D341Med (cell line): ENCODE measurements around the gene SLC37A4.
"Not testable (repeated sequence)": the region's sequence is repeated elsewhere in the genome, so short reads cannot be mapped to it uniquely, and the experiment has no call there.

Experiments
- DNase-seq: peaks from one replicate; pipeline ENCODE4 v3.0.0; 2012; ENCODE audit warnings: low spot score

The SLC37A4 gene

DNA sequence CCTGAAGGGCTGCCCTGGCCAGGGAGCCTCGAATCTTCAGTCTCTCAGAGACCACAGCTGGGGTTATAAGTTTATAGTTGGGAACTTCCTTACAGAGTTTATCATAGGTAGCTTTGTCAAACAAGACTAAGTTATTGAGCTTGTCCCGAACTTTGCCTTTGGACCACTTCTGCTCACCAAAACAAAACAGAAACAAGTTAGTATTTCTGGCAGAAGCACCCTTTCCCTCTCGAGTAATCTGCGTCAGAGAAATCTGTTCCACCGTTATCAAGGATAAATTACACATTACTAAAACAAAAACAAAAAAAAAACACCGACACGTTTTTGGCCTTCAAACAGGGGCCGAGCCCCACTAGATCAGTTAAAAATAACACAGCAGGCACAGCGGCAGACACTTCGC lies 13.3 kb downstream of the SLC37A4 start:
- not testable (repeated sequence) for DNase-seq

DNA sequence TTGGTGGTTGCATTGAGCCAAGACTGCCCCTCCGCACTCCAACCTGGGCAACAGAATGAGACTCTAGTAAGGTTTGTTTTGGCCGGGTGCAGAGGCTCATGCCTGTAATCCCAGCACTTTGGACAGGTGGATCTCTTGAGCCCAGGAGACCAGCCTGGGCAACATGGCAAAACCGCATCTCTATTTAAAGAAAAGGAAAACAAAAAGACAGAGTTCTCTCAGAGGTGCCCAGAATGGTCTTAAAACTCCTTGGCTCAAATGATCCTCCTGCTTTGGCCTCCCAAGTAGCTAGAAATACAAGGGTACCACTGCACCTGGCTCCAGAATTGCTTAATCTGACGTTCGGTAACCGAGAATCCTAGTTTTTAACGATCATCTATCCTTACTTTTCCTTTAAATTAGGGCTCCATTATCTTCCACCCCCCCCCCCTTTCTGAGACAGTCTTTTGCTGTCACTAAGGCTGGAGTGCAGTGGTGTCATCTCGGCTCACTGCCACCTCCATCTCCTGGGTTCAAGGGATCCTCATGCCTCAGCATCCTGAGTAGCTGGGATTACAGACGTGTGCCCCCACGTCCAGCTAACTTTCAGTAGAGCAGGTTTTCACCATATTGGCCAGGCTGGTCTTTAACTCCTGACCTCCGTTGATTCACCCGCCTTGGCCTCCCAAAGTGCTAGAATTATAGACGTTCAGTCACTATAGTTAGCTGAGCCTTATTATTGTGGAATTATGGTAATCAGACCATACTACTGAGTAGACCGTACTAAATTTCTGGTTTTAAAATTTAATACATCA lies 14.3 kb downstream of the SLC37A4 start:
- DNase-seq = no peak

DNA sequence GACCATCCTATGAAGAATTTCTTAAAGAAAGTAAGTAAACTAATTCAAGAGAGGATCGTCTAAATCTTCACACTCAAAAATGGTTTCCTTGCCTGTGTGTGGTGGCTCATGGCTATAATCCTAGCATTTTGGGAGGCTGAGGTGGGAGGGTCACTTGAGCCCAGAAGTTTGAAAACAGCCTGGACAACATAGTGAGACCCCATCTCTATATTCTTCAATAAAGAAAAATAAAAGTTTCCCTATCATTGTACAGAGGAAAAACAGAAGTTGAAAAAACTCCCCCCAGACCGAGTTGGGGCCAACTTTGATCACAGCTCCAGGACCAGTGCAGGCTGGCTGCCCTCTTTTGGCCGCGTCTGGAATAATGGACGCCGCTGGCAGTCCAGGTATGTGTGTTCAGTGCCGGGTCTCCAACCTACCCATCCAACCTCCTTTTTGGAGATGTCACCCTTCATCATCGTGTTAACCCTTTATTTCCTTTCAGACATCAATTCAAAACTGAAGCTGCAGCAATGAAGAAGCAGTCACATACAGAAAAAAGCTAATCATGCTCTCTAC lies 15.5 kb downstream of the SLC37A4 start:
- DNase-seq = no peak

DNA sequence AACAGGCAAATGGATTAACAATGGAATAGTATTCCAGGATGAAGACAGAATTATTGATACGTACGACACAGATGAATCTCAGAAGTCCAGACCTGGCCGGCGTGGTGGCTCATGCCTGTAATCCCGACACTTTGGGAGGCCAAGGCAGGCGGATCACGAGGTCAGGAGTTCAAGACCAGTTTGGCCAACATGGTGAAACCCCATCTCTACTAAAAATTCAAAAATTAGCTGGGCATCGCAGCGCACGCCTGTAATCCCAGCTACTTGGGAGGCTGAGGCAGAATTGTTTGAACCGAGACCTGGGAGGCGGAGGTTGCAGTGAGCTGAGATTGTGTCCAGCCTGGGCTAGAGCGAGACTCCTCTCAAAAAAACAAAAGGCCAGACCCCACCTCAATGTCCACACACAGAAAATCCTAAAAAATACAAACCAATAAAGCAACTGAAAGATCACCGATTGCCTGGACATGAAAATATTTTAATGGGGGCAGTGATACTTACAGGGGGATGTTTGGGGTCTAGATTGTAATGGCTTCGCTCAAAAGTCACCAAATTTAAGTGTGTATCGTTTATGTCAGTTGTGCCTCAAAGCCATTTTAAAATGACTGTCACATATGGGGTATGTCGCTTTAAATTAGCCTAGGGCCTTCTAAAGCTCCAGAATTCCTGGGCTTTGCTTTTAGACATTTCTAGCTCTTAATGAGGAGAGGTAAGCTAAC lies 16.3 kb downstream of the SLC37A4 start:
- DNase-seq = no peak

DNA sequence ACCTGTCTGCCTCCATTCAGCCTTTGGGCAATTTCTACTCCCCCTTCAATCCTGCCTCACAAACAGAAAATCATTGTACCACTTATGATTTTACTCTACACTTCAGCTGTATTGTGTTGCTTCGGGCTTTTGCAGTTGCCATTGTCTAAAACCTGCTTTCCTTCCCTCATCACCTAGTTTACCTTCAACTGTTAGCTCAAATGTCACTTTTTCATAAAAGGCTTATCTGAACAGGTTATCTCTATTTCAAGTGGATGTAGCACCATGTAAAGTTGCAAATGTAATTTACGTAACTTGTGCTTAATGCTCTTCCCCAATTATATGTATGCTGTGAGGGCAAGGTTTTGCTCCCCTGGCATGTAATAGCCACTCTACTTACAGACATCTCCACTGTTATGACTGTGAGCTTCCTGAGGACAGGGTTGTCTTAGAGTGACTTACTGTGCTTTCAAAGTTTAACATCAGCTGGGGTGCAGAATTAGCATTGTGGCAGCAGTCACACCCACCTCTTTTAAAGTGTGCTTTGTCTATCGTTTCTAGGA lies 18.0 kb downstream of the SLC37A4 start:
- DNase-seq = no peak

DNA sequence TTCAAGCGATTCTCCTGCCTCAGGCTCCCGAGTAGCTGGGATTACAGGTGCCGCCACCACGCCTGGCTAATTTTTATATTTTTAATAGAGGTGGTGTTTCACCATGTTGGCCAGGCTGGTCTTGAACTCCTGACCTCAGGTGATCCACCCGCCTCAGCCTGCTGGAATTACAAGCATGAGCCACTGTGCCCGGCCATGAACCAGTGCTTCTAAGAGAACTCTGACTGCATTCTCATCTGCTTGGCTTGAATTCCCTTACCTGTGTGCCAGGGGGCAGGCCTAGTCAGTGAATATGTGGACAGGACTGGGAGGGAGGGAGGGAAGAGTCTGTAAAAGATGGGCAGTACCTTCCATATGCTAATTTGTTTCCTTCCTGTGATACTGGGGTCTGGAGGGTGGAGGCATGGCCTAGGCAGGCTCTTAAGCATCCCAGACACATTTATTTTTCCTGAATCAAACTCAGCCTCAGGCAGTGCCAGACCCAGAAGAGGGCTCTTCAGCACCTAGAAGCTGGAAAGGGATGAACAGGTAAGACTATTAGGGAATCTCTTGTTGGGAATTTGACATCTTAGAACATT lies 19.1 kb downstream of the SLC37A4 start:
- no peak for DNase-seq

DNA sequence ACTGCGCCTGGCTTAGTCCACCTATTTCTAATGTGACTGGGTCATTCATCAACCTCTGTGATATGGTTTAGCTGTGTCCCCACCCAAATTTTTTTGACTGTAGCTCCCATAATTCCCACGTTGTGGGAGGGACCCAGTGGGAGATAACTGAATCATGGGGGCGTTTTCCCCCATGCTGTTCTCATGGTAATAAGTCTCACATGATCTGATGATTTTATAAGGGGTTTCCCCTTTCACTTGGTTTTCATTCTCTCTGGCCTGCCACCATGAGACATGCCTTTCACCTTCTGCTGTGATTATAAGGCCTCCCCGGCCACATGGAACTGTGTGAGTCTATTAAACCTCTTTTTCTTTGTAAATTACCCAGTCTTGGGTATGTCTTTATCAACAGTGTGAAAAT lies 24.0 kb downstream of the SLC37A4 start:
- DNase-seq = no peak

DNA sequence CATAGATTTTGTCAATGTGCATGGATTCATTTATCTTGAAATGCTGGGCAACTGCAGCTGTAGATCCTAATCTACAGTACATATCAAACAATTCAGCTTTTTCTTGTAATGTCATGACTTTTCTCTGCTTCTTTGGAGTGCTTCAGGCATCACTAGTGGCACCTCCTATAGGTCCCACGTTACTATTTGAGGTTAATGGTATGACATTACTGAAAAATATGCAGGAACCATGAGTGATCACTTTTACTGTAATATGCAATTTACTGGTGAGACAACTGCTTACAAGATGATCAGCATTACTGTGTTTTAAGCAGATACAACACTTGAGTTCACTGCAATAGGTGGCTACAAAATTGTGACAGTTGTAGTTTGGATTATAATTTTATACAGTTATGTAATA lies 29.8 kb downstream of the SLC37A4 start:
- no peak for DNase-seq

DNA sequence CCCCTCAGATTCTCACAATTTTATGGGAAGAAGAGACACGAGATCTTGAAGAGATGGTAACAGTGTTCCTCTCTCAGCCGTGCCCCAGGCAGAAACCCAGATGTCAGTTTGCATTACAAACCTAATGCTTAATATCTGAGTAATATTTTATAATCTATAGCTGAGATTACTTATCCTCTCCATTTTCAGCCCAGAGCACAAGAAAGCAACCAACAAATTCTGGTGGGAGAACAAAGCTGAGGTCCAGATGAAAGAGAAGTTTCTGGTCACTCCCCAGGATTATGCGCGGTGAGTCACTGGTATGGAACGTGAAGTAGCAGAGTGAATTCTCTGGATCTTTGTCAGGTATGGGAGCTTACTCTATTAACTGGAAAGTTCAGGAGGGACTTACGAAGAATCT lies 31.9 kb downstream of the SLC37A4 start:
- no peak for DNase-seq

DNA sequence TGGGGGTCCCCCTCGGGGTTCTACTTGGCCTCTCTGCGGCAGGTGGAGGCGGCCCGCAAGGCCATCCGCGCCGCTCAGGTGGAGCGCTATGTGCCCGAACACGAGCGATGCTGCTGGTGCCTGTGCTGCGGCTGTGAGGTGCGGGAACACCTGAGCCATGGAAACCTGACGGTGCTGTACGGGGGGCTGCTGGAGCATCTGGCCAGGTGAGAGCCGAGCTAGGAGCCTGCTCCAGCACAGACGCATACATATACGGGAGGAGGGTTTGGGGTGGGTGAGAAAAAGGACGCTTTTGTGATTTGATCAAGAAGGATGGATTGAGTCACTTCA lies 32.3 kb downstream of the SLC37A4 start:
- no peak for DNase-seq

DNA sequence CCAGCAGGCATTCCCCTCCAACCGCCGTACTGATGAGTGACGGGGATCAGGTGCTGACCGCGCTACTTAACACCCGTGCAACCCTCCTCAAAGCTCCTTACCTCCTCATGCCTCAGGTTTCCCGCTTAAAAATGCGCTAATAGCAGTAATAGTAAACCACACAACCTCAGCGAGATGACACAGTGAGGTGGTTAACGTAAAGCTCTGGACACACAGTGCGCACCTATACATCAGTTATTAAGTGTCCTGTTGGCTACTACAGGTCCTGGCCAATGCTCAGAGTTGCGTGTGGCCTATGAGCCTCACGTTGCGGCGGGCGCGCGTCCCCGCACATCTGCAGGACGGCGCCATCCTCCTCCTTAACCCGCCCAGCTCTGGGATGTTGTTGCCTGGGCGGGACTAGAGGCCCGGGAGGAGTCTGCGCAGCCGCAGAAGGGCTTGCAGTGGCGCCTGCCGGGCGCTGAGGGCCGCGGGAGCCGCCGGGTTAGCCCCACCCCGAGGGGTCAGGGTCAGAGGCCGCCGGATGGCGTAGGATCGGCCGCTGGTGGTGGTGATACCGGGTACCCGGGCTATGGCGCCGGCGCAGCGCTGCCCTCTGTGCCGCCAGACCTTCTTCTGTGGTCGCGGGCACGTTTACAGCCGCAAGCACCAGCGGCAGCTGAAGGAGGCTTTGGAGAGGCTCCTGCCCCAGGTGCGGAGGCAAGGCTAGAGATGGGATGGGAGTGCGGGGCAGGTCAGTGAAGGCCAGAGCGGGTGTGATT lies 32.9 kb downstream of the SLC37A4 start, which contains the start of gene CENATAC:
CENATAC (plus strand) TSS at position 512 of the 761 bp plus-strand sequence; CDS start at position 572, 60 bp downstream.
- DNase-seq = peak; percentile 98

DNA sequence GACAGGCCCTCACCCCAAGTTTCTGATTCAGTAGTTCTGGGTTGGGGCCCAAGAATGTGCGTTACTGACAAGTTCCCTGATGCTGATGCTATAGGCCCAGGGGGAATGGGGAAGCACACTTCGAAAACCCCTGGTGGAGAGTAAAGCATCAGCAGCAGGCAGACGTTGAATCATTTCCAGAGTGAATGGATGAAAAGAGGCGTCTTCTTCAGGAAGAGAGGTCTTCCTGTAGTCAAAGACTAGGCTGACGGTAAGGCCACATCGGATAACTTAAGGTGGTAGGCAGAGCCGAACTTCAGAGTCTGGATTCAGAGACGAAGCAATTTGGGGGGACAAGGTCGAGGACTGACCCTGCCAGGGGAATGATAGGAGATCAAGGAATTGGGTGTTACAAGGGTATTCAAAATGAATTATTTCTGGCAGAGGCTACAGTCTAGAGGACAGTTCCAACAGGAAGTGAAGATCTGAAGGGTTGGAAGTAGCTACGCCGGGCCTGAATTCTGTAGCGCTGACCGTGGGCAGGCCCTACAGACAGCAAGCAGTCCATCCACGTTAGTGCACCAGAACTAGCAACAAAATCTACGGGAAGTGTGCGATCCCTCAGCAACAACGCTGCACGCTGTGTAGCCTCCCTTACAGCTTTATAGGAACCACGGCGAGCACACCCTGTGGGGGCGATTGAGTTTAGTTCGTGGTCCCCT lies 33.6 kb downstream of the SLC37A4 start:
- DNase-seq = no peak

DNA sequence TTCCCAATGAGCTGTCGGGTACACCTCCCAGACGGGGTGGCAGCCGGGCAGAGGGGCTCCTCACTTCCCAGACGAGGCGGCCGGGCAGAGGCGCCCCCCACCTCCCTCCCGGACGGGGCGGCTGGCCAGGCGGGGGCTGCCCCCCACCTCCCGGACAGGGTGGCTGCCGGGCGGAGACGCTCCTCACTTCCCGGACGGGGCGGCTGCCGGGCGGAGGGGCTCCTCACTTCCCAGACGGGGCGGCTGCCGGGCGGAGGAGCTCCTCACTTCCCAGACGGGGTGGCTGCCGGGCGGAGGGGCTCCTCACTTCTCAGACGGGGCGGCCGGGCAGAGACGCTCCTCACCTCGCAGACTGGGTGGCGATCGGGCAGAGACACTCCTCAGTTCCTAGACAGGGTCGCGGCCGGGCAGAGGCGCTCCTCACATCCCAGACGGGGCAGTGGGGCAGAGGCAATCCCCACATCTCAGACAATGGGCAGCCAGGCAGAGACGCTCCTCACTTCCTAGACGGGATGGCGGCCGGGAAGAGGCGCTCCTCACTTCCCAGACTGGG lies 39.1 kb downstream of the SLC37A4 start:
- DNase-seq = not testable (repeated sequence)

DNA sequence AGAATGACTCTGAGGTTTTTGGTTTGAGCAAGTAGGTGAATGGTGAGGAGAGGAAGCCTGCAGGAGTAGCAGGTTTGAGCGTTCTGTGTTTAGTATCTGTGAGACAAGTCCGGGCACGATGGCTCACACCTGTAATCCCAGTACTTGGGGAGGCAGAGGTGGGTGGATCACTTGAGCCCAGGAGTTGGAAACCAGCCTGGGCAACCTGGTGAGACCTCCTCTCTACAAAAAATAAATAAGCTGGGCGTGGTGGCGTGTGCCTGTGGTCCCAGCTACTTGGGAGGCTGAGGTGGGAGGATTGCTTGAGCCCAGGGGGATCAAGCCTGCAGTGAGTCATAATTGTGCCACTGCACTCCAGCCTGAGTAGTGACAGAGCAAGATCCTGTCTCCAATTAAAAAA lies 42.4 kb downstream of the SLC37A4 start:
- no peak for DNase-seq

DNA sequence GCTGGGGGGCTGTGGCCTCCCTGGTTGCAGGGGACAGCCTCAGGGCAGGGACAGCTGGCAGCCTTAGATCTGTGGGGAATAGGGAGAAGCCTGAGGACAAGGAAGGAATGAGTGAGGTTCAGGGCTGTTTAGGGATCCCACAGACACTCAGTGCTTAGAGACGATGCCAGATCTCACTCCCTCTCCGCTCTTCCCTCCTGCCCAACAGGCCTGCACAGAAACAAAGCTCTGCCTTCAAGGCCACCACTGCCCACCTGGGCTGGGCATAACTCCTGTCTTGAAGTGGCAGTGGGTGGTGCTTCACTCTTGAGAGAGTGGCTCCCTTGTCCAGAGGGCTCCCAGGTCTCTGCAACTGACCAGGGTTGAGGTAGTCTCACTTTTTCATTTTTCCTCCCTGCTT lies 45.9 kb downstream of the SLC37A4 start:
- no peak for DNase-seq

DNA sequence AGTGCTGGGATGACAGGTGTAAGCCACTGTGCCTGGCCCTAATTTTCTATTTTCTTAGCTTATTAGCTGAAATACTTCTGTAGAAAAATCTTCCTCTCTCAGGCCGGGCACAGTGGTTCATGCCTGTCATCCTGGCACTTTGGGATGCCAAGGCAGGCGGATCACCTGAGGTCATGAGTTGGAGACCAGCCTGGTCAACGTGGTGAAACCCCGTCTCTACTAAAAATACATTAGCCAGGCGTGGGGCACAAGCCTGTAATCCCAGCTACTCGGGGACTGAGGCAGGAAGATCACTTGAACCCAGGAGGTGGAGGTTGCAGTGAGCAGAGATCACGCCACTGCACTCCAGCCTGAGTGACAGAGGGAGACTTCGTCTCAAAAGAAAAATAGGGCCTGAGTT lies 46.3 kb downstream of the SLC37A4 start:
- DNase-seq = not testable (repeated sequence)

DNA sequence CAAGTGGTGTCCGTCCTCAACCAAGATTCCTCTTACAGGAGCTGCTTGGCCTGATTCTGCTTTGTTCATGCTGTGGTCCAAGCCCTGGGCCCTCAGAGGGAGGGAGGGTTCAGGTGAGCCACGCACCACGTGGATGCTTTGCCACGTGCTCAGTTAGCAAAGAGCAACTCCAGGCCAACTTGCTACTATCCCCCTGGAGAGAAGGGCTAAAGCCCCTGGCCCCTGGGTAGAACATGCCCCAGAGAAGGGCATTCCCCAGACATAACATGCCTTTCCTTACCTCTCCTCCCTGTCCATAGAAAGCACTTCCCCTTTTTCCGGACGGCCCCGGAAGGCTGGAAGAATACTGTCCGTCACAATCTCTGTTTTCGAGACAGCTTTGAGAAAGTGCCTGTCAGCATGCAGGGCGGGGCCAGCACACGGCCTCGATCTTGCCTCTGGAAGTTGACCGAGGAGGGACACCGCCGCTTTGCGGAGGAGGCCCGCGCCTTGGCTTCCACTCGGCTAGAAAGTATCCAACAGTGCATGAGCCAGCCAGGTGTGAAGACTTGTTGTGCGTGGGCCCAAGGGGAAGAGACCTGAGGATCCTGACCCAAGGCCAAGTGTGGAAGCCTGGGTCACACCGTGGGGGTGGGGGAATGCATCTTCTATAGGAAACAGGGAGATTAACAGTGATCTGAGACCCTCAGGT lies 50.3 kb downstream of the SLC37A4 start:
- DNase-seq = no peak

DNA sequence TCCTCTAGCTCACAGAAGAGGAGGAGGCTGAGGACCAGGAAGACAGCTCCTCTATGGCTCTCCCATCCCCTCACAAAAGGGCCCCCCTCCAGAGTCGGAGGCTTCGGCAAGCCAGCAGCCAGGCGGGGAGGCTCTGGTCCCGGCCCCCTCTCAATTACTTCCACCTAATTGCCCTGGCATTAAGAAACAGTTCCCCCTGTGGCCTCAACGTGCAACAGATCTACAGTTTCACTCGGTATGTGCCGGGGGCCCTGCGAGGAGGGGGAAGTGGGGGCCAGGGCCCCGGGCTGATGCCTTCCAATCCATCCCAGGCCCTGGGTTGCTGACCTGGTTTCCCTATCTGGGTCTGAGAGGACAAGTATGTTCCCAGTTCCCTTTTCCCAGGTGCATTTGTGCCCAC lies 51.2 kb downstream of the SLC37A4 start:
- DNase-seq = no peak

DNA sequence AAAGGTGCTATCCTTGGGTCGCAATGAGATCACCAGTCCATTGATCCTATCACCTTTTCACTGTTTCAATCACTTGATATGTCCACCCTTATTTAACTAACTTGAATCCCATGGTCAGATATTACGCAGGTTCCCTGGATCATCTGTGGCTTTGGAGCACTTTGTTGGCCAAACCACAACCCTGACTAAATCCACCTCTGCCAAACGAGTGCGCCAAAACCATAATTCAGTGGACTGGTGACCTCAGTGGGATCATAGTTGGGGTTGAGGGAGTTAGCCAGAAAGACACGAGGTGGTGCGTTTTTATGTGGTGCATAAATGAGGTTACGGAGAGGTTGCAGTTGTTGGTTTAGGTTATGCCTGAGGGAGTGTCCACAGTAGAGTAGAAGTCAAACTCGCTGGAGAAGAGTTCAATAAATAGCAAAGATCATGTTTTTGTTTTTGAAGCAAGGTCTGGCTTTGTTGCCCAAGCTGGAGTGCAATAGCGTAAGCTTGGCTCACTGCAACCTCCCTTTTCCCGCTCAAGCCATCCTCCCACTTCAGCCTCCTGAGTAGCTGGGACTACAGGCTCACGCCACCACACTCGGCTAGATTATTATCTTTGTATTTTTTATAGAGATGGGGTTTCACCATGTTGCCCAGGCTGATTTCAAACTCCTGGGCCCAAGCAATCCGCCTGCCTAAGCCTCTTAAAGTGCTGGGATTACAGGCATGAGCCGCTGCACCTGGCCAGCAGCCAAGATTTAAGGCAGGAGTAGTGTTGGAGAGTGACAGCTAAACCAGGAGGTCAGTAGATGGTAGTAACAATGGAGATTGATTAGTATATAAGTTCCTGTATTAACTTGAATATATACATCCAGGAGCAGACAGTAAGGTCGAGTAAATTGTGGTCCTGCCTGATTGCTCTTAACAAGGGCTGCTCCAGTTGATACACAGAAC lies 54.6 kb downstream of the SLC37A4 start:
- DNase-seq = peak; percentile 61
